PC-9 (cell line): Measurements from ENCODE around the gene TATDN3. TPM values are rescaled to one million over a fixed set of nuclear protein-coding genes. Genes with fewer than 3 reads are reported as not detected.

ENCODE experiments used
- BruUV-seq: library from RNA; stranded (reverse); fragments of 400-500 nt; replicated peaks from 2 replicates; lab custom pipeline; 2021; lab: Mats Ljungman, UMichigan
- CTCF ChIA-PET: fragments of 300-600 bp; sonication (Branson Sonifier 250); formaldehyde crosslinking; loops from one replicate; lab custom pipeline; 2022; ENCODE audit warnings: antibody characterized with exemption; lab: Charles Lee
- POLR2A ChIA-PET: fragments of 300-600 bp; sonication (Branson Sonifier 250); formaldehyde crosslinking; loops from one replicate; lab custom pipeline; 2022; ENCODE audit warnings: antibody characterized with exemption; ENCODE audit not compliant: unreplicated experiment; lab: Charles Lee
- DNase-seq, 2 experiments: peaks; one replicate each; pipeline versions ENCODE4 v3.0.0 to v3.0.0-alpha.2; 2015 to 2022; ENCODE audit warnings: mixed read lengths in 1 of 2
- H2AFZ ChIP-seq: fragments of 200-600 bp; sonication (generic); 2 replicates; pipeline ENCODE4 v1.8.1; 2017; ENCODE audit warnings: antibody characterized with exemption
- H3F3A ChIP-seq: fragments of 200-600 bp; sonication (generic); 2 replicates; pipeline ENCODE4 v1.8.1; 2017; ENCODE audit warnings: antibody characterized with exemption, mild to moderate bottlenecking, low read depth; ENCODE audit not compliant: insufficient read depth
- H3K27ac ChIP-seq: fragments of 200-600 bp; sonication (generic); 2 replicates; pipeline ENCODE4 v1.6.1; 2016; ENCODE audit warnings: mixed run types
- H3K27me3 ChIP-seq: fragments of 200-600 bp; sonication (generic); 2 replicates; pipeline ENCODE4 v1.6.1; 2016; ENCODE audit warnings: low read depth, mixed run types; ENCODE audit not compliant: insufficient read depth
- H3K36me3 ChIP-seq: fragments of 200-600 bp; sonication (generic); 2 replicates; pipeline ENCODE4 v1.6.1; 2016; ENCODE audit warnings: low read depth, mixed run types
- H3K4me1 ChIP-seq: fragments of 200-600 bp; sonication (generic); replicated peaks from 2 replicates; pipeline ENCODE4 v1.6.1; 2016; ENCODE audit warnings: mixed run types; ENCODE audit not compliant: insufficient read depth
- H3K4me2 ChIP-seq: fragments of 200-600 bp; sonication (generic); 2 replicates; pipeline ENCODE4 v1.6.1; 2017; ENCODE audit warnings: mixed run types
- H3K4me3 ChIP-seq: fragments of 200-600 bp; sonication (generic); 2 replicates; pipeline ENCODE4 v1.6.1; 2016; ENCODE audit warnings: mixed run types
- H3K79me2 ChIP-seq: fragments of 200-600 bp; sonication (generic); 2 replicates; pipeline ENCODE4 v1.6.1; 2017; ENCODE audit warnings: low read depth, mixed run types
- H3K9me2 ChIP-seq: fragments of 200-600 bp; sonication (generic); 2 replicates; pipeline ENCODE4 v1.8.1; 2017; ENCODE audit warnings: mild to moderate bottlenecking; ENCODE audit not compliant: insufficient read depth
- H3K9me3 ChIP-seq: fragments of 200-600 bp; sonication (generic); 2 replicates; pipeline ENCODE4 v1.8.1; 2016; ENCODE audit warnings: low read depth; ENCODE audit not compliant: insufficient read depth
- H4K20me1 ChIP-seq: fragments of 200-600 bp; sonication (generic); 2 replicates; pipeline ENCODE4 v1.8.1; 2017; ENCODE audit not compliant: insufficient read depth
- CTCF ChIP-seq: fragments of 200-600 bp; sonication (generic); conservative IDR thresholded peaks from 2 replicates; pipeline ENCODE4 v1.6.1; 2017; ENCODE audit warnings: mixed run types, antibody characterized with exemption, mild to moderate bottlenecking, moderate library complexity
- EZH2 ChIP-seq: fragments of 200-600 bp; sonication (generic); IDR thresholded peaks from 2 replicates; pipeline ENCODE4 v1.8.0; 2017; ENCODE audit warnings: antibody characterized with exemption, low read depth
- intact Hi-C: fragments of 100-400 bp; cut with micrococcal nuclease; formaldehyde crosslinking; loops from one replicate; pipeline ENCODE4 v1.10.0; 2022; ENCODE audit not compliant: unreplicated experiment
- total RNA-seq: library from RNA; stranded (reverse); gene quantifications from 2 replicates; pipeline ENCODE4 v1.2.3, GENCODE V29; 2021

The TATDN3 gene
- total RNA-seq, 1 experiment from 2014 or later = 10.2 TPM

GRCh38 chr1:212769459-212770167 is 22.1 kb upstream of the TATDN3 start:
- H3K27ac ChIP-seq = no peak overlapping the region
- H3K79me2 ChIP-seq = no peaks in the 10 kb centered on the region; the same call in 1 of the 2 replicates
- no peaks in the 10 kb centered on the region for H3K9me2 ChIP-seq
- H2AFZ ChIP-seq = no peak overlapping the region
- no peak for DNase-seq
- no peaks in the 10 kb centered on the region for H3K4me1 ChIP-seq
- no peaks in the 10 kb centered on the region for H4K20me1 ChIP-seq
- H3F3A ChIP-seq = peaks cover 5% of the 10 kb centered on the region; the same call in 1 of the 2 replicates
- TF ChIP-seq EZH2 = no peak
- TF ChIP-seq CTCF = no peak
- H3K4me3 ChIP-seq = no peak overlapping the region
- no peaks in the 10 kb centered on the region for H3K27me3 ChIP-seq
- ChIA-PET CTCF (no interaction called here), POLR2A (interaction anchor here (0.9 kb wide), 1 partner anchor 22 kb away, joined by 4 read pairs; no protein-coding TSS in a partner anchor)
- H3K9me3 ChIP-seq = peaks cover 12% of the 10 kb centered on the region; the same call in 1 of the 2 replicates
- no TSS peak for BruUV-seq
- peaks cover 6% of the 10 kb centered on the region; the same call in 1 of the 2 replicates for H3K36me3 ChIP-seq
- intact Hi-C loops = no loop called here
- H3K4me2 ChIP-seq = no peak overlapping the region

- no peaks in the 10 kb centered on the region for H3K79me2 ChIP-seq
- no peaks in the 10 kb centered on the region for H3K9me2 ChIP-seq
- no peak for DNase-seq
- no peak overlapping the region for H3K27ac ChIP-seq
- no peaks in the 10 kb centered on the region for H4K20me1 ChIP-seq
- peaks cover 6% of the 10 kb centered on the region; the same call in 1 of the 2 replicates for H3K36me3 ChIP-seq
- ChIA-PET POLR2A (no interaction called here), CTCF (no interaction called here)
- no peak overlapping the region for H2AFZ ChIP-seq
- no peaks in the 10 kb centered on the region for H3K4me1 ChIP-seq
- intact Hi-C loops = no loop called here
- no peak overlapping the region for H3K4me3 ChIP-seq
- H3K27me3 ChIP-seq = no peaks in the 10 kb centered on the region
- H3K4me2 ChIP-seq = no peak overlapping the region
- H3K9me3 ChIP-seq = peaks cover 12% of the 10 kb centered on the region; the same call in 1 of the 2 replicates
- no TSS peak for BruUV-seq
- TF ChIP-seq EZH2 (no peak), CTCF (no peak)
- peaks cover 9% of the 10 kb centered on the region; the same call in 1 of the 2 replicates for H3F3A ChIP-seq
These were observed 20.4 kb upstream of the TATDN3 start for GRCh38 chr1:212771341-212771740.

DNA sequence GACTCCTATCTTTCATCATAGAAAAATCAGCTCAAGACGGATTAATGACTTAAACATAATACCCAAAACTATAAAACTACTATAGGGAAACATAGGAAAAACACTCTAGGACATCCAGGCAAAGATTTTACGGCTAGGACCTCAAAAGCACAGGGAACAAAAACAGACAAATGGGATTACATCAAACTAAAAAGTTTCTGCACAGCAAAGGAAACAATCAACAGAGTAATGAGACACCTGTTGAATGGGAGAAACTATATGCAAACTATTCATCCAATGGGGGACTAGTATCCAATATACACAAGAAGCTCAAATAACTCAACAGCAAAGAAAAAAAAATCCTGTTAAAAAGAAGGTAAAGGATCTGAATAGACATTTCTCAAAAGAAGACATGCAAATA is 18.7 kb upstream of the TATDN3 start:
- DNase-seq = no peak
- peaks cover 6% of the 10 kb centered on the region; the same call in 1 of the 2 replicates for H3K36me3 ChIP-seq
- H3K27me3 ChIP-seq = no peaks in the 10 kb centered on the region
- no peak overlapping the region for H2AFZ ChIP-seq
- H3K4me2 ChIP-seq = no peak overlapping the region
- peaks cover 9% of the 10 kb centered on the region; the same call in 1 of the 2 replicates for H3F3A ChIP-seq
- no peaks in the 10 kb centered on the region for H3K4me1 ChIP-seq
- TF ChIP-seq CTCF = no peak
- no peak for TF ChIP-seq EZH2
- no peak overlapping the region for H3K27ac ChIP-seq
- BruUV-seq = no TSS peak
- POLR2A ChIA-PET = no interaction called here
- H4K20me1 ChIP-seq = no peaks in the 10 kb centered on the region
- H3K4me3 ChIP-seq = no peak overlapping the region
- CTCF ChIA-PET = no interaction called here
- no peaks in the 10 kb centered on the region for H3K79me2 ChIP-seq
- peaks cover 12% of the 10 kb centered on the region; the same call in 1 of the 2 replicates for H3K9me3 ChIP-seq
- H3K9me2 ChIP-seq = no peaks in the 10 kb centered on the region
- intact Hi-C loops = no loop called here
